Right kidney (tissue), 1 donor: ENCODE data around the gene HNRNPUL1.

Source experiments
- DNase-seq: peaks from one replicate; pipeline ENCODE4 v3.0.0-alpha.2; 2016

The HNRNPUL1 gene

DNA sequence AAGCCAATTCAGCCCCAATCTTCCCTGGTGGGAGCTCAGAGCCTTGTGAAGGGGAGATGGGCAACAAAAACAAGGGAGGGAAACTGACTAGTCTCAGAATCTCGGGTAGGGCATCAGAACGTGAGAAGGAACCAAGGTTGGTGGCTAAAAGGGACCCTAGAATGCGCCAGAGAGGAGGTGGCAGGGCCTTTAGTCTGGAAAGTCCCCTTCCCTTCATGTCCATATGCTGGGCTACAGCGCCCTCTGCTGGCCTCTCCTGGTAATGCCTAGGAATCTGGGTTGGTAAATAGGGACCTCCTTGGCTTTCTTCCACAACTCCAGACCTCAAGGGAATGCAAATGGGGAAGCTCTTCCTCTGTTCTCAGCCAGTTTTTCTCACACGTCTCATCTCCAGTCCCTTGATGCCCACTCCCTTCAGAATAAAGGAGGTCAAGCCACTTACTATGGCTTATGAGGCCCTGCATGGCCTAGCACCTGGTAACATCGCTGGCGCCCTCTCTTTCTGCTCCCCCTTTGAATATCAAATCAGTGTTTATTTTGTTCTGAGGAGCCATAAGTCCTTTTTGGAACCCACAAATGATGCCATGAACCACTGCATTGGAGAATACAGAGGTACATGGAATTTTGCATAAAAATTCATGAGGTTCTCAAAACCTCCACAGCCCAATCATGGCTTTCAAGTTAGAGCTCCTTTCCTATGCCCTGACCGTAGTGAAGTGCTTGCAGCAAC, 44.4 kb downstream of the HNRNPUL1 start:
- DNase-seq = peak; percentile 73

DNA sequence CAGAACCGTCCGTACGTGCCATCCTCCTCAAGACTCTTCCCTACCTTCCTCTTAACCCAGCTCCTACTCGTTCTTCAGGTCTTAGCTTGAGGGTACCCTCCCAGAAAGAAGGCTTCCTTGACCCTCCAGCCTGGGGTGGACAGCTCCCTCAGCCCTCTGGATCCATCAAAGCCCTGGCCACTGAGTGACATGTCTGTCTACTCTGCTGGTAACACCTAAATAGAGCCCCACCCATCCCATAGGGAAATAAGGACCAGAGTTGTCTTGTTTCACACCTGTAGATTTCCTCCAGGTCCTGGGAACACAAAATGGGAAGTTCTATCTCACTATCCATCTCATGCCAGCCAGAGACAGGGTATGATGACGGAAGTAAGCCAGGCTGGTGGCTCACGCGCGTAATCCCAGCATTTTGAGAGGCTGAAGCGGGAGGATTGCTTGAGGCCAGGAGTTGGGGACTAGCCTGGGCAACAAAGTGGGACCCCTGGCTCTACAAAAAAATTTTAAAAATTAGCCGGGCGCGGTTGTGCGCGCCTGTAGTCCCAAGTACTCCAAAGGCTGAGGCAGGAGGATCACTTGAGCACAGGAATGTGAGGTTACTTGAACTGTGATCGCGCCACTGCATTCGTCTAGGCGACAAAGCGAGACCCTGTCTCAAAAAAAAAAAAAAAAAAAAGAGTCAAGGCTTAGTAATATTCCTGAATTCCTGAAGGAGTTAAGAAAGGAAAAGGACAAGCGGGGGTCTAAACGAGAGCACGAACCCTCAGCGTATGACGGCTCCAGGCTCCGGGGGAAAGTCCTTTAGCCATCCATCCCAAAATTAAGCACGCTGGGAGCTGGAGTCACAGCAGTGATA, 45.2 kb downstream of the HNRNPUL1 start:
- peak; percentile 27 for DNase-seq

DNA sequence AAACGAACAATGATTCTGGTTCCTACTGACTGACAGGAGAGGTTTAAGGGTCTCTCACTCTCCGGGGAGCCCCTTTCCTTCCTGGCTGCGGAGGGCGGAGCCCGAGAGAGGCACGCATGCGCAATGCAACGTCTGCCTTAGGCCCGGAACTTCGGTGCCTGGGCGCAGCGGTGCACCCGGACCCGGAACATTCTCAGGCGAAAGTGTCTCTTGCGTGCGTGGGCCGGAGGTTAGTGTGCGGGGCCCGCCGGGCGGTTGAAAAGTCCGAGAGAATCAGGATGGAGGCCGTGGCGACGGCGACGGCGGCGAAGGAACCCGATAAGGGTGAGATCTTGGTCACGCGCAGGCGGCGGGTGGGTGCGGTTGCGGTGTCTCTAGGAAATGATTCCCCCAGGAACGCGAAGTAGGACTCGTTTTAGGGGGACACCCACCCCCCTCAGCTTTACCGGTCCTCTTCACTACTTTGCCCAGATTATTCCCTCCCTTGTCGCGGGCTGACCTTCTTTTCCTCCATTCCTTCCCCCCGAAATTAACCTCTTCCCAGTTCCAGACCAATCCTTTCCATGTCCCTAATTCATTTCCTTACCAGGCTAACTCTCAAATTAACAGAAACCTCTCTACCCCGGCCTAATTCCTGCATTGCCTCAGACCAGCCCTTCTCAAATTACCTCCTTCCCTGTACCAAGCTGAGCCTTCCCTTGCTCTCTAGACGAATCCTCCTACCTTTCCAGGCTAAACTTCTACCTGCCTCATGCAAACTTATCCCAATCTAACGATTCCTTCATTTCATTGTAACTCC, 46.1 kb downstream of the HNRNPUL1 start, which contains the start of gene CCDC97:
TSS of gene CCDC97 (plus strand) at position 140 of the 799 bp plus-strand sequence. CDS start at position 279, 139 bp downstream.
- peak; percentile 99 for DNase-seq

DNA sequence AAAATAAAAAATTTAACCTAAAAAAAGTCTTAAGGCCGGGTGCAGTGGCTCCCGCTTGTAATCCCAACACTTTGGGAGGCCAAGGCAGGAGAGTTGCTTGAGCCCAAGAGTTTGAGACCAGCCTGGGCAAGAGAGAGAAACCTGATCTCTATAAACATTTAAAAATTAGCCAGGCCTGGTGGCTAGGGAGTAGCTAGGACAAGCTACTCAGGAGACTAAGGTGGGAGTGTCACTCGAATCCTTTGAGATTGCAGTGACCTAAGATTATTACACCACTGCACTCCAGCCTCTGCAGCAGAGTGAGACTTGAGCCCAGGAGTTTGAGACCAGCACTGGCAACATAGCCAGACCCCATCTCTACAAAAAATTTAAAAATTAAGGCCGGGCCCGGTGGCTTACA, 46.9 kb downstream of the HNRNPUL1 start:
- DNase-seq = no peak

DNA sequence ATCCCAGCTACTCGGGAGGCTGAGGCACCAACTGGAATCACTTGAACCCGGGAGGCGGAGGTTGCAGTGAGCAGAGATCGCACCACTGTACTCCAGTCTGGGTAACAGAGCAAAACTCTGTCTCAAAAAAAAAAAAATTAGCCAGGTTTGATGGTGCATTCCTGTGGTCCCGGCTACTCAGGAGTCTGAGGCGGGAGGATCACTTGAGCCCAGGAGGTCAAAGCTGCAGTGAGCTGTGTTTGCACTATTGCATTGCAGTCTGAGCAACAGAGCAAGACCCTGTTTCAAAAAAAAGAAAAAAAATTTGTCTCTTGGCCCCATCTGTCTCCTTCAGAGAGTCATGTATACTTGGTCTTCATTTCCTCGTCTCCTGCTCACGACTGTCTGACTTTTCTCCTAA, 47.4 kb downstream of the HNRNPUL1 start:
- no peak for DNase-seq

DNA sequence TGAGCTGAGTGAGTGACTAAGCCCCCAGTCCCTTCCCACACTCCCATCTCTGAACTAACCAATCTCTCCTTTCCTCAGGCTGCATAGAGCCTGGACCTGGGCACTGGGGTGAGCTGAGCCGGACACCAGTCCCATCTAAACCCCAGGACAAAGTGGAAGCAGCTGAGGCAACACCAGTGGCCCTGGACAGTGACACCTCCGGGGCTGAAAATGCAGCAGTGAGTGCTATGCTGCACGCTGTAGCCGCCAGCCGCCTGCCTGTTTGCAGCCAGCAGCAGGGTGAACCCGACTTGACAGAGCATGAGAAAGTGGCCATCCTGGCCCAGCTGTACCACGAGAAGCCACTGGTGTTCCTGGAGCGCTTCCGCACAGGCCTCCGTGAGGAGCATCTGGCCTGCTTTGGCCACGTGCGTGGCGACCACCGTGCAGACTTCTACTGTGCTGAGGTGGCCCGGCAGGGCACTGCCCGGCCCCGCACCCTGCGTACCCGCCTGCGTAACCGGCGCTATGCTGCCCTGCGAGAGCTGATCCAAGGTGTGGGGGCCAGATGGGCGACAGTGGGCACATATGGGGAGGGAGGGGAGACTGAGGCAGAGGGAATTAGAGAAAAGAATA, 52.2 kb downstream of the HNRNPUL1 start:
- no peak for DNase-seq

DNA sequence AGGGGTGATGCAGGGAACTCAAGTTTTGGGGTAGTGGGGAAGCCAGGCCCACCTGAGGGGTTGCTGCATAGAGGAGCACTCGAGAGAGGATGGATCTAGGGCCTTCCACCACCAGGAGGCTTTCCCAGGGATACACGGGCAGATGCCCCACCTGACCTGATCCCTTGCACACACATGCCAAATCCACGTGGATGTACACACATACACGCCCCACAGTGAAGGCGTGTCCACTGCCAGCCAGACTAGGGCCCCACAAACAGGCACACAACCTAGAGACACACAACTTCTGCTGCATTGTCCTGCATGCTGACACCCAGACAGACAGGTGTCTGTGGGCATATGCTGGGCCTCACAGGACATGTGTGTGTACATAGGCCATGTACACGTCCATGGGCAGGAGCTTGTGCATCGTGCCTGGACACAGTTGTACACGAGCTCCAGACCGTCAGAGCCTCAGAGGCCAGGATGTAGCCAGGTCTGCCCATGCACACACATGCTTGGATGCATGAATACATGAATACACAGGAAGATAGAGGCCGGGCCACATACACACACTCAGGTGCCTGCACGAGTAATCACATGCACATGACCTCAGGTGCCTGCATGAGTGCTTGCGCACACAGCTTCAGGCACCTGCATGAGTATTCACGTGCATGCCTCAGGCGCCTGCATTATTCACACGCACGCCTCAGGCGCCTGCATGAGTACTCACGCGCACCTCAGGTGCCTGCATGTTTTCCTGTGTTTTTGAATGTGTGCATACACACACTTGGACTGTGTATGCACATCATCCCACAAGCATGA, 54.7 kb downstream of the HNRNPUL1 start:
- no peak for DNase-seq

DNA sequence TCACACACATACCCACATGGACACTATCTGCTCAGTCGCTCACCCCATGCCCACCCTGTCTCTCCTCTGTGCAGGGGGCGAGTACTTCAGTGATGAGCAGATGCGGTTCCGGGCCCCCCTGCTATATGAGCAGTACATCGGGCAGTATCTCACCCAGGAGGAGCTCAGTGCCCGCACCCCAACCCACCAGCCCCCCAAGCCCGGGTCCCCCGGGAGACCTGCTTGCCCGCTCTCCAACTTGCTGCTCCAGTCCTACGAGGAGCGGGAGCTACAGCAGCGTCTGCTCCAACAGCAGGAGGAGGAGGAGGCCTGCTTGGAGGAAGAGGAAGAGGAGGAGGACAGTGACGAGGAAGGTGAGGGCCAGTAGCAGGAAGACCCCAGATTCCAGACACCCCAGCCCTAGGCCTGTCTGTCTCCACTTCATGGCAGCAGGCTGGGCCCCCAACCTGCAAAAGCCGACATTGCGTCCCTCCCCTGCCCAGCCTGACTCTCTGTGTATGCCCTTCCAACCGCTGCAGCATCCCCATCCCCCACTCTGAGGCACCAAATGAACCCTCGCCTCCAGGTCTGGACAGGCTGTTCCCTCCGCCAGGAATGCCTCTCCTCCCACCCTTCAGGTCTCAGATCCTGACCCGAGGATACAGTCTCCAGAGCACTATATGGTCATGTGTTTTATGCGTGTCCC, 55.5 kb downstream of the HNRNPUL1 start:
- DNase-seq = no peak

DNA sequence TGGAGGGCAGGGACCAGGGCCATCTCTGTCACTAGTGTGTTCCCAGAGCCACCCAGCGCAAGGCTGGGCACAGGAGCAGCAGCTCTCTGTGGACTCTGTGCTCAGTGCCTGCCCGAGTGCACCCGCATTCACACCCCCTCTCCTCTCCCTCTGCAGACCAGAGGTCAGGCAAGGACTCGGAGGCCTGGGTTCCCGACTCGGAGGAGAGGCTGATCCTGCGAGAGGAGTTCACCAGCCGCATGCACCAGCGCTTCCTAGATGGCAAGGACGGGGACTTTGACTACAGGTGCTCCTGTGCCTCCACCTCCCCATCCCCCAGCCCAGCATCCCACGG, 56.0 kb downstream of the HNRNPUL1 start:
- DNase-seq = no peak

DNA sequence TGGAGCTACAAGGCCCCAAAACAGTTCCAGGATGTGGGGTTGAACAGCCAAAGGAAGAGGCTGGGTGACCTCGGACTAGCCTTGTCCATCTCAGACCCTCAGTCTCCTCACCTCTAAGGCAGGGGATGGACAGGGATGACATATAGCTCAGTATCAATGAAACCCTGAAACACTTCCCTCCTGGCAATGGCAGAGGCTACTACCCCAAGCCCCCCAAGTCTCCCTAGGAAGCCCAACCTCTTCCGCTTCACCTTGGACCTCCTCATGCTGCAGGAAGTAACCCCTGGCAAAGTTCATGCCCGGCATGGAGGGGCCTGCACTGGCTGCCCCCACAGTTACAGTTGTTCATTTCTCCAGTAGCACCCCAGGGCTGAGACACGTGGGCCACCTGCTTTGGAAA, 56.4 kb downstream of the HNRNPUL1 start:
- DNase-seq = no peak

DNA sequence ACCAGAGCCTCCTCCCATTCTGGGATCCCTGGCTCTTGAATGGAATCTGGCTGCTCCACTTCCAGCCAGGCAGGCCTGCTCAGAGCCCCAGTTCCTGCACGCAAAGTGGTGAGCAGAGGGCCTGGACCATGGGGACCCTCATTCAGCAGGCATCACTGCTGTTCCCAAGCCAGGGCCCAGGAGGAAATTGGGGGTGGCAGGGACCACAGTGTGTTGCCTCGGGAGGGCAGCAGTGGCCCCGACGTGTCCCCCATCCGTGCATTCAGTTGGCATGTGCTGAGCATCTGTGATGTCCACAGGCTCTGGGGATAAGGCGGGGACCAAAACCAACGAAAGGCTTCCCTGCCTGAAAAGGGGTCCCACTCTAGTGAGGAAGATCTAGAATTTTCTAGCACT, 57.0 kb downstream of the HNRNPUL1 start:
- DNase-seq = no peak

DNA sequence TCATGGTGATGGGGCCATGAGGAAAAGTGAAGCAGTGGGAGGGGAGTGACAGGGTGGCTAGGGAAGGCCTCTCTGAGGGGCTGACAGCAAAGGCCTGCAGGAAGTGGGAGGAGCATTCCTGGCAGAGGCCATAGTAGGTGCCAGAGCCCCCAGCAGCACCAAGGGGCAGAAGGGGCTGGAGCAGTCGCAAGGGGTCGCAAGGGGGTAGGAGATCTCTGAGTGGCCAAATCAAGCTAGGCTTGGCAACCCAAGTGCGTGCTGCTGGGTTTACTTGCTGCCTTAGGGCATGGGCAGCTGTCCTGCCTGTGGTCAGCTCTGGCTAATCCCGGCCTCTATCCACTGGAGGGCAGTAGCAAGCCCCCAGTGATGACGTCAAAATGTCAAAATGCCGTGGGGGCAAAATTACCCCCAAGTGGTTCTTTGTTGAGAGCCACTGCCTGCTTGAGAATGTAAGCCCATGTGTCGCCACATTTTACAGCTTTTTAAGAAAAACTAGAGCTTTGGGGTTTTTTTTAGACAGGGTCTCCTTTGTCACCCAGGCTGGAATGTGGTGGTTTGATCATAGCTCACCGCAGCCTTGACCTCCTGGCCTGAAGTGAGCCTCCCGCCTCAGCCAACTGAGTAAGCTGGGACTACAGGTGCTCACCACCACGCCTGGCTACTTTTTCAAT, 57.6 kb downstream of the HNRNPUL1 start:
- DNase-seq = no peak

DNA sequence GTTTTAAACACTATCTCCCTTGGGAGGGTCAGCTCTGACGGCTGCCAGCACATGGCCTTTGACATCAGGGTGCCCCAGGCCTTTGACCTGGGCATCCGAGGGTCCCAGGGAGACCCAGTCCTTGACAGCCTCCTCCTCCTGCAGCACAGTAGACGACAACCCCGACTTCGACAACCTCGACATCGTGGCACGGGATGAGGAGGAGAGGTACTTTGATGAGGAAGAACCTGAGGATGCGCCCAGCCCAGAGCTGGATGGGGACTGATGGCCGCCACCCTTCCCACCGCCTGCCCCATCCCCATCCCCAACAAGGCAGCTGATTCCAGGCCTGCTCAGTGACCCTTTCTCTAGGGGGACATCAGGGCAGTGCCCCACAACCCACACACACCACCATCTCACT, 58.3 kb downstream of the HNRNPUL1 start:
- DNase-seq = no peak

DNA sequence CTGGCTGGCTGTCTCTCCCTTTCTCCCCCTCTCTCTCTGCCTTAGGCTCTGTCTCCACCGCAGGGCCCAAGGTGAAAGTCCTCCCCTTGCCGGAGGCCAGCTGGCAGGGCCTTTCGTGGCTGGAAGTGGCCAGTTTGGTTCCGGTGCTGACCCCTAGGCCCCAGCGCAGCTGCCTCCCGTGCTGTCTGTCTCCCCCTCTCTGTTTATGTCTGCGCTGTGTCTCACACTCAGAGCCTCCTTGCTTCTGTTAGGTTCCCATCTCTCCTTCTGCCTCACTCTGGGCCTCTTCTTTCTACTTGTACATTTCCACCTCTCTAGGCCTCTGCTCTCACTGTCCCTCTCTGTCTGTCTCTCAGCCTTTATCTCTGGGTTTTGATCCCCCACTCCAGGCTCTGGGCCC, 58.9 kb downstream of the HNRNPUL1 start:
- DNase-seq = no peak

DNA sequence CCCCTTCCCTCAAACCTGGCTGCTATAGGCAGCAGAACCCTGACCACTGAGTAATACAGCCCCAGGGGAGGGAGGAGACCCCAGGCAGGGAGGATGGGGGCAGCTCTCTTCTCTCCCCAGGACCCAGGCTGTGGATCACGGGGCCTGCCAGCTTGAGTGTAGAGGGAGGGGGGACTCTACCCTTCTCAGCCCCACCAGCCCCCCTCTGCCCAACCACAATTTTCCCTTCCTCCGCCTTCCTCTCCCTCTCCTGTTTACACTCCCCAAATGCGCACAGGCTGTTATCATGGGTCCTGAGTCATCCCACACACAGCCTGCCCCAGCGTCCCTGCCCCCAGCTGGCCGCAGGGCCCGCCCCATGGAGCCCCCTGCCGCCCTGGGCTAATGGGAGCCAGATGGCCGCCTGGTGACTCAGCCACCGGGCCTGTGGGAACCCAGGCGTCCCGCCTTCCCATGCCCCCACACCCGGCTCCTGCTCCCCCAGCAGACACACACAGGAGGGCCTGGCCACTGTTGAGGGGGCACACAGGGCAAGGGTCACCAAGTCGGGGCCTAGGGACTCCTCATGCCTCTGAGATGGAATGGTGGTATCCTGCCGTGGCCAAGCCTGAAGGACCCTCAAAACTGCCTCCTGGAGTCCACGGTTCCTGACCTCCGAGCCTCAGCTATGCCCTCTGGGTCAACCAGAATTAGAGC, 59.4 kb downstream of the HNRNPUL1 start:
- DNase-seq = no peak

DNA sequence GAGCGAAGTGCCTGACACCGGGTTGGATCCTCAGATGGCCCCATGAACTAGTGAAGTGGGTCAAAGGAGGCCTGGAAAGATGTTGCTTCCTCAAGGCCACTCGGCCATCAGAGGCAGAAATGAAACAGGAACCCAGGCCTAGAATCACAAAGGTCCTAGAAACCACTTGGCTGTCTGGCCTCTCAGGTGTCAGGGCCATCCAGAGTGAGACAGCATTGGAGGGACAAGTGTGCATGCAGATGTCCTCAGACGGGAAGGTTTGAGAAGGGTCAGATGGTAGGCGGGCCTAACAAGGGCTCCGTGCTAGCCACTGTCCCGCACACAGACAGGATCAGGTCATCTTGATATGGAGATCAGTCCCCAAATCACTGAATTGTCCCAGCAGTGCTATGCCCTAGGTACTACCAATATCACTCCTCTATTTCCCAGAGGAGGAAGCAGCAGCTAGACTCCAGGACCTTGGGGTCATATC, 60.1 kb downstream of the HNRNPUL1 start:
- DNase-seq = no peak

DNA sequence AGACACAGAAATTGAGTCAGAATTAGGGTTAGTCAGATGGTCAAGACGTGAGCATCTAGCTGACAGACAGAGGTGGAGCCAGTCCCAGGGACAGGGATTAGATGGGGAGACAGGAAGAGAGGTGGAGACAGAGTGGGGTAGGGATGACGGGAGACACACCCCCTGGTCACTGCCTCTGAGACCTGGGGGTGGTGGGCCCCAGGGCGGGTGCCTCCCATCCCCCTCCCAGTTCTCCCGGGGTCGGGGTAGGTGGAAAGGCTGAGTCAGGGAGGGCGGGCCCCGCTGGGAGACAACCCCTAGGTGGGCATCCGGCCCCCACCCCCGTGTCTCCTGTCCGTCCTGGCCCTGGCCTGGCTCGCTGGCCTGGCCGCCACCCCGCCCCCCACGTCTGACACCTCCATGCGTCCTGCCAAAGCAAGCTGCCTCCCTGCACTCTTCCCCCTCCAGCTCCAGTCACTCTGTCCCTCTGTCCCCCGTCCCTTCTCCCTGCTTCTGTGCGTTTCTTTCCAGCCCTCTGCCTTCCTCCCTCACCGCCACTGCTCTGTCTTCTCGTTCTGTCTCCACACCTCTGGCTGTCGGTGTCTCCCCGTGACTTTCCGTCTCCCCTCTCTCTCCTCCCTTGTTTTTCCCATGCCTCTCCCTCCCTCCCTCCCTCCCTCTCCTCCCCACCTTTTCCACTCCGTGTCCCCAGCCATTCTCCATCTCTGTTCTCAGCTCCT, 60.9 kb downstream of the HNRNPUL1 start:
- DNase-seq = no peak

DNA sequence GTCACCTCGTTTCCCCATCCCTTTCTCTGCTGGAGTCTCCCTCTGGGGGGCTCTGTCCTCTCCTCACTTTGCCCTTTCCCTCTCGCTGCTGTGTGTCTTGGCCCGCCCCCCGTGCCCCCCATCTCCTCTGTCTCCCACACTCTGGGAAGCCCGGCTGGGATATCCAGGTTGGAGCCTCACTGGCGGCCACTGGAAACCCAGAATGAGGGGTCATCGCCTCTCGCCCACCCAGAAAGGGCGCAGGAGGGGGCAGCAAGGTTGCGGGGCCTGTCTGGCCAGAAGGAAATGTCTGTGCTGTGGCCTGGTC, 61.4 kb downstream of the HNRNPUL1 start:
- DNase-seq = no peak
